ENCODE data around the gene CCP110. TPM values are rescaled to one million over a fixed set of nuclear protein-coding genes. Genes with fewer than 3 reads are reported as not detected.

CCP110 gene
- total RNA-seq, 2 experiments from 2014 or later: 24.2 to 25.8 TPM

- ATAC-seq (no peak), DNase-seq (no peak)
- peaks cover 3% of the 10 kb centered on the region for H3K4me1 Mint-ChIP-seq (ENCODE audit: low read depth)
- no peak overlapping the region for H3K27ac Mint-ChIP-seq
- no peak for TF ChIP-seq CTCF (IDR thresholded peaks at IDR 0.05)
- peaks cover 12% of the 10 kb centered on the region for H3K36me3 Mint-ChIP-seq (ENCODE audit: low read depth)
- H3K4me3 Mint-ChIP-seq: no peak overlapping the region
- H3K9me3 Mint-ChIP-seq: peaks cover 3% of the 10 kb centered on the region
- intact Hi-C loops (cut with micrococcal nuclease): no loop called here
- H3K27me3 Mint-ChIP-seq: no peaks in the 10 kb centered on the region
- ChIA-PET CTCF (interaction anchor here (1.0 kb wide), 1 partner anchor 10 kb away, joined by 3 read pairs; no protein-coding TSS in a partner anchor), POLR2A (no interaction called here)
These were observed 42.6 kb downstream of the CCP110 start for GRCh38 chr16:19566362-19566761.

- Mint-ChIP-seq H3K4me3 (no peak overlapping the region), H3K4me1 (ENCODE audit: low read depth) (peaks cover 3% of the 10 kb centered on the region), H3K36me3 (ENCODE audit: low read depth) (peaks cover 12% of the 10 kb centered on the region), H3K9me3 (peaks cover 3% of the 10 kb centered on the region), H3K27me3 (no peaks in the 10 kb centered on the region), H3K27ac (no peak overlapping the region)
- ChIA-PET POLR2A (interaction anchor here (0.5 kb wide), 1 partner anchor 714 kb away, joined by 3 read pairs; no protein-coding TSS in a partner anchor), CTCF (no interaction called here)
- intact Hi-C loops (cut with micrococcal nuclease): no loop called here
- TF ChIP-seq CTCF (IDR thresholded peaks at IDR 0.05): no peak
- ATAC-seq: no peak
- no peak for DNase-seq
These were observed 43.8 kb downstream of the CCP110 start for GRCh38 chr16:19567560-19567959.

GRCh38 chr16:19573997-19574396, 50.3 kb downstream of the CCP110 start:
- Mint-ChIP-seq H3K9me3 (no peaks in the 10 kb centered on the region), H3K4me1 (ENCODE audit: low read depth) (no peaks in the 10 kb centered on the region), H3K36me3 (ENCODE audit: low read depth) (peaks cover 28% of the 10 kb centered on the region), H3K4me3 (no peak overlapping the region), H3K27me3 (no peaks in the 10 kb centered on the region), H3K27ac (no peak overlapping the region)
- ChIA-PET CTCF (no interaction called here), POLR2A (interaction anchor here (0.6 kb wide), 1 partner anchor 12 kb away, joined by 3 read pairs; no protein-coding TSS in a partner anchor)
- intact Hi-C loops (cut with micrococcal nuclease): no loop called here
- no peak for DNase-seq
- no peak for ATAC-seq
- TF ChIP-seq CTCF (IDR thresholded peaks at IDR 0.05): no peak

GRCh38 chr16:19574615-19575014, 50.9 kb downstream of the CCP110 start:
- peaks cover 30% of the 10 kb centered on the region for H3K36me3 Mint-ChIP-seq (ENCODE audit: low read depth)
- CTCF ChIA-PET: no interaction called here

More at GRCh38 chr16:19574615-19575014, 50.9 kb downstream of the CCP110 start:
- POLR2A ChIA-PET: no interaction called here
- DNase-seq: no peak
- Mint-ChIP-seq H3K27ac (no peak overlapping the region), H3K27me3 (no peaks in the 10 kb centered on the region), H3K4me3 (no peak overlapping the region), H3K9me3 (no peaks in the 10 kb centered on the region), H3K4me1 (ENCODE audit: low read depth) (no peaks in the 10 kb centered on the region)
- ATAC-seq: no peak
- no peak for TF ChIP-seq CTCF (IDR thresholded peaks at IDR 0.05)
- intact Hi-C loops (cut with micrococcal nuclease): no loop called here
